H1 (cell line): Measurements from ENCODE around the gene ATF7IP2. TPM values are rescaled to one million over a fixed set of nuclear protein-coding genes. Genes with fewer than 3 reads are reported as not detected.

Source experiments
- CBX5 ChIP-seq: fragments of 300-800, 300-1000 bp; sonication (generic); IDR thresholded peaks from 2 replicates; pipeline ENCODE4 v1.7.1; 2016; ENCODE audit warnings: antibody characterized with exemption, low read length, low read depth
- CBX8 ChIP-seq: fragments of 300-800, 300-1000 bp; sonication (generic); IDR thresholded peaks from 2 replicates; pipeline ENCODE4 v1.7.1; 2016; ENCODE audit warnings: low read depth, low read length, borderline replicate concordance
- EGR1 ChIP-seq: IDR thresholded peaks from 2 replicates; pipeline ENCODE4 v1.6.1; 2011; ENCODE audit warnings: low read depth, low read length, borderline replicate concordance
- EP300 ChIP-seq, 2 experiments: IDR thresholded peaks; 1 replicate in 1 of 2; 2 replicates in 1 of 2; pipeline ENCODE4 v1.6.1; 2011 to 2012; ENCODE audit warnings: low read depth in 2 of 2, low read length in 2 of 2, mild to moderate bottlenecking in 2 of 2, borderline replicate concordance in 1 of 2, inconsistent platforms in 1 of 2, moderate library complexity in 1 of 2
- EZH2 ChIP-seq: fragments of 200-600 bp; sonication (generic); IDR thresholded peaks from 2 replicates; pipeline ENCODE4 v1.7.1; 2012; ENCODE audit warnings: low read depth, mild to moderate bottlenecking, moderate library complexity, low read length, inconsistent platforms; ENCODE audit not compliant: severe bottlenecking
- SIN3A ChIP-seq, 2 experiments: IDR thresholded peaks in 1 of 2; conservative IDR thresholded peaks in 1 of 2; 2 replicates each; pipeline ENCODE4 v1.6.1; 2011 to 2012; ENCODE audit warnings: low read length in 2 of 2, improper control_type of control experiment in 1 of 2, low read depth in 1 of 2, mild to moderate bottlenecking in 1 of 2
- SP1 ChIP-seq: IDR thresholded peaks from 2 replicates; pipeline ENCODE4 v1.6.1; 2011; ENCODE audit warnings: low read depth, low read length
- polyA plus RNA-seq, 7 experiments: library from polyadenylated mRNA; depleted of rRNA in 3 of 7; stranded (reverse) in 5 of 7; unstranded in 2 of 7; fragments of >200 nt in 5 of 7; fragments of 200-250 nt in 2 of 7; gene quantifications; 1 replicate in 5 of 7; 2 replicates in 1 of 7; 4 replicates in 1 of 7; pipeline versions ENCODE4 v1.2.1 to v1.2.3, GENCODE V29; 2011 to 2013; ENCODE audit warnings: missing spikeins in 2 of 7, mixed read lengths in 2 of 7
- small RNA-seq: library from polyadenylated mRNA; stranded (forward); fragments of <200 nt; extraction: miRNeasy Mini kit (QIAGEN cat#:217004); gene quantifications from one replicate; pipeline ENCODE3, GENCODE V24; 2013; ENCODE audit not compliant: insufficient read depth
- total RNA-seq: library from RNA; stranded (reverse); fragmentation: NEBNext Ultra II Directional; extraction: Animal tissue kit (Norgen Biotek cat#: 25700); gene quantifications from 2 replicates; pipeline ENCODE4 v1.2.1, GENCODE V29; 2021

Gene ATF7IP2
- total and polyA plus RNA-seq, 2 of the 8 experiments (the other 6 are each of a cell fraction or from before 2014, with no cell fraction given): 28.7 to 32.8 TPM

GRCh38 chr16:10531582-10531981 is 145.7 kb downstream of the ATF7IP2 start (continued):
- no peak for TF ChIP-seq SIN3A (conservative IDR thresholded peaks at IDR 0.05 in 1 of 2, IDR thresholded peaks at IDR 0.05 in 1 of 2; ENCODE audit: low read depth in 1 of 2, low read length in 2 of 2)
- TF ChIP-seq EGR1: no peak
- TF ChIP-seq CBX5: no peak
- TF ChIP-seq EP300 (IDR thresholded peaks at IDR 0.05; ENCODE audit: borderline replicate concordance in 1 of 2, low read depth in 2 of 2, low read length in 2 of 2): no peak
- no peak for TF ChIP-seq EZH2
- no peak for TF ChIP-seq SP1
- TF ChIP-seq CBX8: no peak

Small RNA genes within 50 kb of the gene (small RNA-seq; reads per million reads assigned to genes)
- gene RNU6-633P: not detected

Other genes starting within 250 kb of the ATF7IP2 start
- gene GRIN2A, start 203.6 kb upstream of the ATF7IP2 start, total RNA-seq: 0.96 and 1.8 TPM in 2 replicates
- 0.18 and 0.42 TPM in 2 replicates for gene GRIN2A, start 203.6 kb upstream of the ATF7IP2 start, polyA plus RNA-seq (2011; rRNA removed)
- 21.8 and 22.6 TPM in 2 replicates for gene EMP2, start 194.5 kb downstream of the ATF7IP2 start, total RNA-seq
- 13.5 and 23.3 TPM in 2 replicates for gene EMP2, start 194.5 kb downstream of the ATF7IP2 start, polyA plus RNA-seq (2011; rRNA removed)